ENCODE measurements around the gene PLXNA2.

The PLXNA2 gene

GRCh38 chr1:208126108-208126507 lies 118.1 kb downstream of the PLXNA2 start:
- DNase-seq (ENCODE audit: insufficient read length, low spot score) (no peak), FAIRE-seq (no peak)

GRCh38 chr1:208122612-208123358 lies 121.4 kb downstream of the PLXNA2 start:
- DNase-seq (ENCODE audit: insufficient read length, low spot score) (no peak), FAIRE-seq (no peak)

DNA sequence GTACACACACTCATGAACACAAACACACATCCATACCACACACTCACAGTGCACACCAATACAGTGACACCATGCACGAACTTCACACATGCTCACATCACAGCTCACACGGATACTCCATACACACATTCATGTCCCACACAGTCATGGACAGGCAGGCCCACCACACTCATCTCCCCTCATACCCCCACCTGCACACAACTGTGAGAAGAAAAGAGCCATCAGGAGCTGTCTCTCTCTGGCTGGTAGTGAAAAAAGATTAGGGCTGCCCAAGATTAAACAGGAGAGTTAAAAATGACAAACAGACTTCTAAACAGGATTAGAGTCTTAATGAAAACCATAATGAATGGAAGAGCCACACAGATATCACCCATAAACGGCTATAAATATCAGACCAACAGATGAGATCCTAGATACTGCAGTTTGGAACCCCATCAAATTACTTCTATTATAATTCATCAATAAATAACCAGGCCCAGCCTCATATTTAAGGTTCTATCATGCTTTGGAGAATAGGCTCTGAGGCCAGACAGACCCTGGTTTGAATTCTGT lies 122.3 kb downstream of the PLXNA2 start:
- DNase-seq (ENCODE audit: insufficient read length, low spot score) = no peak
- FAIRE-seq = no peak

DNA sequence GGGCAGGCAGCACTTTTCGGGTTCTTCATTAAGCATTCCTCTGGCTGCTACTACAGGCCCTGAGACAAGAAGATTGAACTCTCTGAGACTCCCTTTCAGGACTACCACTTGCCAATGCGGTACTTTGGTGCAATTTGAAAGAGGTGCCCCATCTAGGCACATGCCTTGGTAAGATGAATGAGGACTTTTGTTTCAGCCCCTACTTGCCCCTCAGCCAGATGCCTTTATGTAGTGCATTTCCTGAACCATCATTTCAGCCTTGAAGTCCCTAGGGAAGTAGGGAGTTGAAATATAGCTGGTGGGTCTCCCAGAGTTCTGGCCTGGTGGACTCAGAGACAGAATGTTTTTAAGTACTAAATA lies 123.8 kb downstream of the PLXNA2 start:
- DNase-seq (ENCODE audit: insufficient read length, low spot score) (no peak), FAIRE-seq (no peak)

GRCh38 chr1:208118841-208119606 lies 125.2 kb downstream of the PLXNA2 start:
- no peak for FAIRE-seq

DNA sequence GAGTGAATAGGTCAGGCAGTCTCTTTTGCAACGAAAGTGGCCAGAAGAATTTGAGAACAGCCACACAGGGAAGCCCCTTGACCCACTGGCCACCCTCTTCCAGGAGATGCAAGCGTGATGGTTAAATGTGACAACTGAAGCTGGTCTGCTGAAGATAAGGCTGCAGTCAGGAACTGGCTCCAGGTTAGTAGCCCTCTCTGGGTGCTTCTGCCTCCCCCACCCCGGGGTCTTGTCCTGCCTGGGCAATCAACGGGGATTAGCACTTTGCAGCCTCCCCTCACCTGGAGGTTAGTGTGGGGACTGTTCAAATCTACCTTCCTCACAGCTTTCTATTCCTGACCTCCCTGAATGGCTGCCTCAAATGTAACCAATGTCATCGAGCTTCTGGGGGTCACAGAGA lies 125.9 kb downstream of the PLXNA2 start:
- DNase-seq (ENCODE audit: insufficient read length, low spot score) = no peak
- no peak for FAIRE-seq

More at GRCh38 chr1:208118841-208119606, 125.2 kb downstream of the PLXNA2 start:
- no peak for DNase-seq (ENCODE audit: insufficient read length, low spot score)

- no peak for FAIRE-seq
- DNase-seq (ENCODE audit: insufficient read length, low spot score) = no peak
These were observed 126.4 kb downstream of the PLXNA2 start for GRCh38 chr1:208117826-208118225.

DNA sequence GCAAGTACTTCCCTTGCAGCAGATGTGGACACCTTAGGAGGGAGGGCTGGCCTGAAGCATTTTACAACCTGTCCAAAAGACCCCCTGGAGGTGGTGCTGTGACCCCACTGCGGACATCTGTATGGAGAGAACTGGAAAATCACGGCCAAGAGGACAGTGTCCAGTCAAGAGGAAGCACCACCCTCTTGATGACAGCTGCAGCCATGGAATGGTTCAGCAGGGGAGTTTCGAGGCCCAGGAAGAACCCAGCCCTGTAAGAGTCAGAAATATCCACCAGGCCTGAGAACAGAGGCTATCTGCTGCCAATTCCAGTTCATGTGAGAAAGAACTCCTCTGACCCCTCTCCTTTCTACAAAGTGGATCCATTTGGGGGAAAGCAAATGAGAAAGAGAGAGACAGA lies 126.8 kb downstream of the PLXNA2 start:
- FAIRE-seq (no peak), DNase-seq (ENCODE audit: insufficient read length, low spot score) (no peak)

DNA sequence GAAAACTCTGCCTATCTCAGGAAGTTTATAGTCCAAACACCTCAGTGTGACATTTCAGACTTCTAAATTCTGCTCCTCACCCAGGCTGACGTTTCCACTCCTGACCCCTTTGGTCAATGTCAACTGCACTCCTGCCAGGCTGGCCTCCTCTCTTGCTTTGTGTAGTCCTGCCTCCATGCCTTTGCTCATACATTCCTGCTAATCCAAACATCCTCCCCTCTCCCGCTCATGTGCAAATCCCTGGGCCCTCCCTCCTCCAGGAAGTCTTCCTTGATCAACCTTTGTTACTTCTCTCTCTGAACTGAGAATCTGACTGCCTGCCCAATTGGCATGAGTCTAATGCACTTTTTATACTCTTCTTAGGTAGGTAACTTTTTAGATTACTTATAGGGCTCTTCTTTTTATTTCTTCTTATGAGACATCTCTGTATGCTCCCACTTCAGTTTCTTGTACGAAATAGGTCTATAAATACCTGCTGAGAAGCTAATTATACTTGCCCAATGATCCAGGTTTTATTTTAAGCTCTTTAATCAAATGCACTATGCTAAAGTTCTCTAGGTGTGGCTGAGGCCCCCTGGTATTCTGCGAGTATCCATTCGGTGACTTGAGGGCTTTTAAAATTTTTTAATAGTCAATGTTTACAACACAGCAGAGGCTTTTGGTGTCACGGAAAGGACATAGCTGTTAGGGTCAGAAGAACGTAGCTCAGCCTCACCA lies 128.1 kb downstream of the PLXNA2 start:
- DNase-seq (ENCODE audit: insufficient read length, low spot score) = no peak
- no peak for FAIRE-seq

DNA sequence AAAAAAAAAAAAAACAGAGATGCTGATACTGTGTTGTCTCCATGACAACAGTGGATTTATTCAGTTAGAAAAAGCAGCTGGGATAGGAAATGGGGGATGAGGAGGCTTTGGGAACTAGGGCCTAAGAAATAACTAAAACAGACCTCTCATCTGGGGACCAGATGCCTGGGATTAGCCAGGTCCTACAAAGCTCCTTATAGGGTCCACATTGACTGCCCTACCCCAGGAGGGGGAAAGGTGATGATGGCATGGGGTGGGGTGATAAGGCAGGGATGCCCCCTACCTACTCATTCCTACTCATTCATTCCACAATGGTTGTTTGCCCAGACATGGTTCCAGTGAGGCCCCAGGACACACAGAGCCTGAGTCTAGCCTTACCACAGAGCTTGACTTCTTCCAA lies 131.2 kb downstream of the PLXNA2 start:
- FAIRE-seq (no peak), DNase-seq (ENCODE audit: insufficient read length, low spot score) (no peak)

DNA sequence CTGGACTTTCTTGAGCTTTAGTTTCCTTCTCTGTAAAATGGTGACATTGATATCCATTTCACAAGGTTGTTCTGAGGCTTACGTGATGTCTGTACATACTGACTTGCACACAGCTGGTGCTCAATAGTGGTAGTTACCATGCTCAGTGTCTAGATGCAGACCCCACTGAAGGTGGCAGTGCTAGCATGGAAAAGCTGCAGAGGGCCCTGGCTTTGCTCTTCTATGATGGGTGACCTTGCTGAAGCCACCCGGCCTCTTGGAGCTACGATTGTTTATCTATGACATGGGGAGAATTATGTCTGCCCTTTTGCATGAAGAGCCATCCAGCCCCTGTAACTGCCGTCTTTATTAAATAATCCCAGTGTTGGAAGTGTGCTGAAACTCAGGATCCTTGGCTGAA lies 131.8 kb downstream of the PLXNA2 start:
- no peak for DNase-seq (ENCODE audit: insufficient read length, low spot score)
- FAIRE-seq = no peak

DNA sequence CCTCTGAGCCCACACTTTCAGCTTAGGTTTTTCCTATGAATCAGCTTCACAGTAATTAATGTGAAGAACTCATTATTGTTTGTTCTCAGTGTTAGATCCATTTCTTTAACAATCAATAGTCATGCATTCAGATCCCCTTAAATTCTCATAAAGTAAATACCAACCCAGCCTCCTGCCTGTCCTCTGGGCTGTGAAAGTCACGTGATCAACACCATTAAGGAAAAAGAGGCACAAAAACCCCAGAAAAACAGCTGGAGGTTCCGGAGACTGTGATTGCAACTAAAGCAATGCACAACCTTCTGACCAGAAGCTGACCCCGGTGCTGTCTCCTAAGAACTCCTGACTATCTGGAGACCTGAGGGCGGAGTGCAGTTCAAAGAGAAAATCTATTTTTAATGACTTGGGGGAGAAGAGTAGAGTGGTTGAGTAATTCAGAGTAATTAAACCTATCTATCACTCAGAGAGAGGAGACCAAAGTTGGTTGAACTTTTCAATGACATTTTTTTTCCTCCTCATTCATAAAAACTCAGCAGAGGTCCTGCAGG lies 132.5 kb downstream of the PLXNA2 start:
- DNase-seq (ENCODE audit: insufficient read length, low spot score) (no peak), FAIRE-seq (no peak)

GRCh38 chr1:208110296-208110695 lies 133.9 kb downstream of the PLXNA2 start:
- FAIRE-seq (no peak), DNase-seq (ENCODE audit: insufficient read length, low spot score) (no peak)

GRCh38 chr1:208108646-208109330 lies 135.4 kb downstream of the PLXNA2 start:
- FAIRE-seq (no peak), DNase-seq (ENCODE audit: insufficient read length, low spot score) (no peak)

GRCh38 chr1:208108213-208108608 lies 136.0 kb downstream of the PLXNA2 start:
- DNase-seq (ENCODE audit: insufficient read length, low spot score) (peak; percentile 50), FAIRE-seq (no peak)

DNA sequence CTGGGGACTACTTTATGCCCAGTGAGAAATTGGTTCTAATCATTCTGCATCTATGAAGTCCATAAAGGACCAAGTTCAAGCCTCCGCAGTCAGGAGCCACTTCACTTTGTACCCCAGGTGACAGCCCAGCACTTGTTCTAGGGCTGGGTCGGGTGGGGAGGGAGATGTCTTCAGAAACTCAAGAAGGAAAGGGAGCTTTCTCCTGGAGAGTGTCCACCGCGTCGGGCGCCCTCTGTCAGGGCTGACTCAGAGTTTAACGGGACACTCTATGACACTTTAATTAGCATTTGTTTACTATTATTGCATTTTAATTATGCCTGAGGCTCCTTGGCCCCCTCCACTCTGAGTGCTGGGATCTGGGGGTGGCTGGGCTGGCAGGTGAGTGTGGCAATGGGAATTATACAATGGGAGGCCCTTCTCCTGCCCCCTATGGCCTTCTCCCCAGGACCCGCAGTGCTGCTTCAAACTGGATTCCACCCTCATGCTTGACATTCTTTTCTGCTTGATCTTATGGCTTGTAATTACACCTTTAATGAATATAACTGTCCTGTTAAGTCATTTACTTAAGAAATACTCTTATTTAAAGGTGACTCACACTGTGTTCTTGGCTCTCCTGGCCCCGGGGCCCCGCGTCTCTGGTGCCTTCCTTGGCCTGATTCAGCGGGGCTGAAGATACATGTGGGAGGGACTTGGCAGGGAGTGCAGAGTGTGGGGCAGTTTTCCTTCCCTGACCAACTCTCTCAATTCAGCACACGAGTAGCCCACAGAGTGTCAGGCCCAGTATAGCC lies 136.6 kb downstream of the PLXNA2 start:
- DNase-seq (ENCODE audit: insufficient read length, low spot score) (peak; percentile 84), FAIRE-seq (peak; percentile 74)

GRCh38 chr1:208106218-208106617 lies 138.0 kb downstream of the PLXNA2 start:
- FAIRE-seq (no peak), DNase-seq (ENCODE audit: insufficient read length, low spot score) (no peak)

DNA sequence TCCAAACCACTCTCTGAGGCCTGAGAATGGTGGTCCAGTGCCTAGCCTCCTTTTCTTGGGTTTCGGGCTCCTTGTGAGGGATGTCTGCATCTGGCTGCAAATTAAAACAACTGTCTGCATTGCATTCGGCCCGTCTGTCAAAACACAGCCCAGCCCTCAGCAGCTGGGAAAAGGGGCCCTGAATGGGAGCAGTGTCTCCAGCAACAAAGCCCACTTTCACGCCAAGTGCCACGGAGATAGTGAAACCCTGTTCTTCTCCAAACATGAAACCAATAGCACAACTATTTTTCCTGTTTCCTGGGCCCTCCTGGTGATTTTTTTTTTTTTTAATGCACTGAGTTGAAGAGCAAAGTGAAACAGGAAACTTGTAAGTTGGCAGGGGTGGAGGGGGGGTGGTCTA lies 138.4 kb downstream of the PLXNA2 start:
- DNase-seq (ENCODE audit: insufficient read length, low spot score) = no peak
- FAIRE-seq = no peak

- FAIRE-seq = no peak
These were observed 140.3 kb downstream of the PLXNA2 start for GRCh38 chr1:208103597-208104513.

More at GRCh38 chr1:208103597-208104513, 140.3 kb downstream of the PLXNA2 start:
- DNase-seq (ENCODE audit: insufficient read length, low spot score) = no peak
